HG02970 (cell line): ENCODE results near the gene THOC2.
"Not testable (repeated sequence)": the region's sequence is repeated elsewhere in the genome, so short reads cannot be mapped to it uniquely, and the experiment has no call there.

ENCODE experiments used
- ATAC-seq: cut with Tn5 transposase; IDR thresholded peaks from one replicate; pipeline ENCODE4 v1.9.1; 2021; ENCODE audit warnings: mild to moderate bottlenecking, moderate library complexity, moderate number of reproducible peaks; ENCODE audit not compliant: unreplicated experiment, low FRiP score

Gene THOC2

GRCh38 chrX:123675154-123675553, 57.7 kb downstream of the THOC2 start:
- no peak for ATAC-seq

GRCh38 chrX:123673813-123674212, 59.0 kb downstream of the THOC2 start:
- no peak for ATAC-seq

GRCh38 chrX:123665197-123665596, 67.7 kb downstream of the THOC2 start:
- ATAC-seq = no peak

- ATAC-seq = not testable (repeated sequence)
These were observed 68.2 kb downstream of the THOC2 start for GRCh38 chrX:123664467-123665167.

- not testable (repeated sequence) for ATAC-seq
These were observed 69.1 kb downstream of the THOC2 start for GRCh38 chrX:123663720-123664119.

GRCh38 chrX:123656507-123656906, 76.3 kb downstream of the THOC2 start:
- ATAC-seq = not testable (repeated sequence)

- ATAC-seq = not testable (repeated sequence)
These were observed 84.1 kb downstream of the THOC2 start for GRCh38 chrX:123648811-123649181.

- no peak for ATAC-seq
These were observed 84.6 kb downstream of the THOC2 start for GRCh38 chrX:123648028-123648810.

GRCh38 chrX:123647244-123647643, 85.6 kb downstream of the THOC2 start:
- ATAC-seq = no peak

- ATAC-seq = no peak
These were observed 103.3 kb downstream of the THOC2 start for GRCh38 chrX:123629502-123629901.

- no peak for ATAC-seq
These were observed 105.9 kb downstream of the THOC2 start for GRCh38 chrX:123626962-123627361.

- no peak for ATAC-seq
These were observed 106.9 kb downstream of the THOC2 start for GRCh38 chrX:123625952-123626351.

GRCh38 chrX:123625477-123625876, 107.4 kb downstream of the THOC2 start:
- ATAC-seq = no peak

GRCh38 chrX:123617007-123617406, 115.8 kb downstream of the THOC2 start:
- no peak for ATAC-seq

- no peak for ATAC-seq
These were observed 121.9 kb downstream of the THOC2 start for GRCh38 chrX:123610915-123611314.

GRCh38 chrX:123607806-123608205, 125.0 kb downstream of the THOC2 start:
- ATAC-seq = no peak

- no peak for ATAC-seq
These were observed 125.6 kb downstream of the THOC2 start for GRCh38 chrX:123607270-123607669.

GRCh38 chrX:123603491-123603890, 129.4 kb downstream of the THOC2 start:
- ATAC-seq = no peak

- no peak for ATAC-seq
These were observed 131.4 kb downstream of the THOC2 start for GRCh38 chrX:123601437-123601836.

- ATAC-seq = no peak
These were observed 132.7 kb downstream of the THOC2 start for GRCh38 chrX:123600181-123600580.

GRCh38 chrX:123590842-123591486, 141.9 kb downstream of the THOC2 start:
- no peak for ATAC-seq
